AG09319 (cell line): ENCODE results near the gene SND1.

ENCODE experiments used
- DNase-seq: peaks from one replicate; pipeline ENCODE4 v3.0.0-alpha.2; 2010; ENCODE audit warnings: low read depth; ENCODE audit errors: extremely low read depth
- CTCF ChIP-seq: IDR thresholded peaks from 2 replicates; pipeline ENCODE4 v1.5.1; 2011; ENCODE audit warnings: low read depth, mild to moderate bottlenecking, inconsistent platforms, low read length, moderate library complexity

The SND1 gene

GRCh38 chr7:128041203-128041602 lies 389.2 kb downstream of the SND1 start:
- DNase-seq, result no peak
- no peak for TF ChIP-seq CTCF

GRCh38 chr7:128042012-128042411 lies 390.0 kb downstream of the SND1 start:
- no peak for TF ChIP-seq CTCF
- no peak for DNase-seq

GRCh38 chr7:128044064-128044463 lies 392.1 kb downstream of the SND1 start:
- DNase-seq, result no peak
- no peak for TF ChIP-seq CTCF

GRCh38 chr7:128045158-128045557 lies 393.2 kb downstream of the SND1 start:
- no peak for TF ChIP-seq CTCF
- no peak for DNase-seq

- DNase-seq, result no peak
- TF ChIP-seq CTCF, result no peak
Measured at GRCh38 chr7:128045766-128046165, 393.8 kb downstream of the SND1 start.

GRCh38 chr7:128052404-128052803 lies 400.4 kb downstream of the SND1 start:
- DNase-seq, result no peak
- no peak for TF ChIP-seq CTCF

- TF ChIP-seq CTCF, result no peak
- DNase-seq, result no peak
Measured at GRCh38 chr7:128053023-128053422, 401.0 kb downstream of the SND1 start.

GRCh38 chr7:128053991-128054390 lies 402.0 kb downstream of the SND1 start:
- no peak for TF ChIP-seq CTCF
- no peak for DNase-seq
